WTC11 (cell line): ENCODE data around the gene SLC51B. TPM values are rescaled to one million over a fixed set of nuclear protein-coding genes. Genes with fewer than 3 reads are reported as not detected.
A peak's percentile ranks its signal among the peaks of the same experiment; 100 is the strongest.

Experiments used
- ATAC-seq: fragments of 200-7000 bp; cut with Tn5 transposase; 2 replicates; pipeline ENCODE4 v1.10.0; 2021; ENCODE audit warnings: mild to moderate bottlenecking, moderate library complexity
- Bru-seq: library from RNA; stranded (reverse); fragments of 400-500 nt; gene quantifications from one replicate; lab custom pipeline; 2021; lab: Mats Ljungman, UMichigan
- CTCF ChIA-PET: fragments of 300-600 bp; sonication (Branson Sonifier 250); formaldehyde crosslinking; loops from one replicate; lab custom pipeline; 2021; ENCODE audit warnings: antibody characterized with exemption; lab: Charles Lee
- POLR2A ChIA-PET: fragments of 350-600 bp; sonication (Branson Sonifier 250); formaldehyde crosslinking; loops from one replicate; lab custom pipeline; 2021; ENCODE audit warnings: antibody characterized with exemption; lab: Charles Lee
- DNase-seq: peaks from one replicate; pipeline ENCODE4 v3.0.0; 2021; ENCODE audit warnings: low spot score
- H3K27ac Mint-ChIP-seq: 2 replicates; pipeline ENCODE4 v1.8.0; 2021; ENCODE audit warnings: mixed read lengths
- H3K27me3 Mint-ChIP-seq: 2 replicates; pipeline ENCODE4 v1.8.0; 2021; ENCODE audit warnings: low read depth, mild to moderate bottlenecking, moderate library complexity, mixed read lengths
- H3K36me3 Mint-ChIP-seq: 2 replicates; pipeline ENCODE4 v1.8.0; 2021; ENCODE audit warnings: mixed read lengths
- H3K4me1 Mint-ChIP-seq: 2 replicates; pipeline ENCODE4 v1.8.0; 2022; ENCODE audit warnings: mixed read lengths
- H3K4me3 Mint-ChIP-seq: 2 replicates; pipeline ENCODE4 v1.8.0; 2021; ENCODE audit warnings: mild to moderate bottlenecking, moderate library complexity, mixed read lengths
- H3K9me3 Mint-ChIP-seq: 2 replicates; pipeline ENCODE4 v1.8.0; 2021; ENCODE audit warnings: mixed read lengths
- AFF4 ChIP-seq: sonication (generic); formaldehyde crosslinking; IDR thresholded peaks from 2 replicates; pipeline ENCODE4 v1.8.1; 2023; ENCODE audit warnings: mild to moderate bottlenecking, missing genetic modification reagents, borderline replicate concordance
- GABPB1 ChIP-seq: sonication (generic); formaldehyde crosslinking; IDR thresholded peaks from 2 replicates; pipeline ENCODE4 v1.8.1; 2023; ENCODE audit warnings: mild to moderate bottlenecking, missing genetic modification reagents
- HMGXB4 ChIP-seq: sonication (generic); formaldehyde crosslinking; IDR thresholded peaks from 2 replicates; pipeline ENCODE4 v1.8.1; 2023; ENCODE audit warnings: mild to moderate bottlenecking, moderate library complexity, missing genetic modification reagents
- USF1 ChIP-seq: sonication (generic); formaldehyde crosslinking; IDR thresholded peaks from 2 replicates; pipeline ENCODE4 v1.8.0; 2022; ENCODE audit warnings: mild to moderate bottlenecking, missing genetic modification reagents
- ZBTB43 ChIP-seq: sonication (generic); formaldehyde crosslinking; IDR thresholded peaks from 2 replicates; pipeline ENCODE4 v1.8.1; 2023; ENCODE audit warnings: mild to moderate bottlenecking, missing genetic modification reagents
- ZNF219 ChIP-seq: sonication (generic); formaldehyde crosslinking; IDR thresholded peaks from 2 replicates; pipeline ENCODE4 v1.8.0; 2023; ENCODE audit warnings: missing genetic modification reagents, mild to moderate bottlenecking, borderline replicate concordance
- ZNF532 ChIP-seq: fragments of 250-450 bp; sonication (Bioruptor Pico); IDR thresholded peaks from 2 replicates; pipeline ENCODE4 v1.9.0; 2021; ENCODE audit warnings: mild to moderate bottlenecking, borderline replicate concordance
- long read RNA-seq, 3 experiments: library from RNA in 1 of 3; library from capped mRNA in 1 of 3; library from polyadenylated mRNA in 1 of 3; unstranded in 2 of 3; stranded (forward) in 1 of 3; transcript quantifications; one replicate each; pipeline ENCODE4 v2.0.0, GENCODE V29; 2021
- total RNA-seq: library from RNA; stranded (reverse); gene quantifications from 3 replicates; pipeline ENCODE4 v1.2.3, GENCODE V29; 2021

The SLC51B gene
- total RNA-seq (not detected in 3 replicates), Bru-seq, nascent RNA (not detected)
- long read RNA-seq, experiment 1, result 0 reads
- long read RNA-seq, experiment 2, result 0 reads
- long read RNA-seq, experiment 3, result 0 reads

GRCh38 chr15:65044724-65045481 lies at the start of gene SLC51B:
Gene SLC51B, plus strand, starts transcription at chr15:65045387. Its CDS starts 4,618 bp downstream, at chr15:65050005.
- no peak within 1 kb of the TSS for H3K4me3 Mint-ChIP-seq
- no peak within 1 kb of the TSS for H3K27ac Mint-ChIP-seq
- peaks cover 4% of the 10 kb centered on the region; the same call in 1 of the 2 replicates for H3K27me3 Mint-ChIP-seq
- no peak for TF ChIP-seq ZNF532
- peak; percentile 71 for TF ChIP-seq GABPB1 (CRISPR knock-in tag)
- ChIA-PET POLR2A (interaction anchor here (0.7 kb wide), 1 partner anchor 23 kb away, joined by 9 read pairs; no protein-coding TSS in a partner anchor), CTCF (interaction anchor here (0.6 to 4.9 kb wide), 4 partner anchors 10 to 57 kb away, joined by 4 to 34 read pairs (median 11); no protein-coding TSS in a partner anchor)
- no peak; the same call in 1 of the 2 replicates for ATAC-seq
- no peaks in the 10 kb centered on the region for H3K36me3 Mint-ChIP-seq
- no peaks in the 10 kb centered on the region for H3K9me3 Mint-ChIP-seq
- peaks cover 10% of the 10 kb centered on the region; the same call in 1 of the 2 replicates for H3K4me1 Mint-ChIP-seq
- no peak for DNase-seq

- Mint-ChIP-seq H3K4me3 (no peak overlapping the region), H3K36me3 (no peaks in the 10 kb centered on the region), H3K27me3 (no peaks in the 10 kb centered on the region), H3K4me1 (no peaks in the 10 kb centered on the region), H3K27ac (no peak overlapping the region), H3K9me3 (no peaks in the 10 kb centered on the region)
- ChIA-PET POLR2A (interaction anchor here (0.6 kb wide), 1 partner anchor 187 kb away, joined by 3 read pairs; no protein-coding TSS in a partner anchor), CTCF (interaction anchor here (0.7 to 1.2 kb wide), 4 partner anchors 12 to 214 kb away, joined by 3 to 4 read pairs (median 3); partner anchors contain the start of gene CILP)
- TF ChIP-seq ZBTB43 (CRISPR knock-in tag) (no peak), HMGXB4 (CRISPR knock-in tag) (no peak), ZNF532 (no peak), ZNF219 (no peak), AFF4 (CRISPR knock-in tag) (no peak), USF1 (CRISPR knock-in tag) (no peak)
- DNase-seq (no peak), ATAC-seq (no peak)
Measured at GRCh38 chr15:64997066-64997465, 48.1 kb upstream of the SLC51B start.
